ENCODE data around the gene PROSER1. TPM values are rescaled to one million over a fixed set of nuclear protein-coding genes. Genes with fewer than 3 reads are reported as not detected.

PROSER1 gene
- total RNA-seq, 1 experiment from 2014 or later: 58.5 TPM

DNA sequence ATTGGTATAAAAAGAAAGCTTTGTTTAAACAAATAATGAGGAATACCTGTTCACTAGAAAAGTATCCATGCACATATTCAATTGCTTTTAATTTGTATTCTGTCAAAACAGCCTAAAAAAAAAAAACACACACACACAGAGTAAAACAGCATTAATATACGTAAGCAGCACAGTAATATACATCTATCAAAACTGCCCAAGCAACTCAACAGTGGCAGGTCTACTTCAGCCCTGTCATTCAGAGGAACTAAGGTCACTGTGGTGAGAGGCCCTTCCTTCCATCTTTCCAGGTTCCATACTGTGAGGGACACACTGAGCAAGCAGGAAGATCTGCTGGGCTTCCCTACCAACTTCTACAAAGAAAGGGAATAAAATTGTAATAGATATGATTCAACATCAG, 3.8 kb downstream of the PROSER1 start:
- H3K4me3 ChIP-seq (ENCODE audit: low read depth, low read length, poor library complexity, severe bottlenecking): no peak overlapping the region
- TF ChIP-seq CTCF (conservative IDR thresholded peaks at IDR 0.05; ENCODE audit: low read depth, low read length): no peak
- TF ChIP-seq EZH2 (IDR thresholded peaks at IDR 0.05; ENCODE audit: borderline replicate concordance, low read depth, low read length, poor library complexity, severe bottlenecking): no peak
- H3K36me3 ChIP-seq (ENCODE audit: insufficient read depth, low read length, poor library complexity, severe bottlenecking): no peaks in the 10 kb centered on the region
- peaks cover 6% of the 10 kb centered on the region for H3K4me1 ChIP-seq (ENCODE audit: insufficient read depth, low read length, poor library complexity, severe bottlenecking)
- H3K9me3 ChIP-seq (ENCODE audit: low read depth, low read length, poor library complexity, severe bottlenecking): no peaks in the 10 kb centered on the region
- CTCF ChIA-PET: no interaction called here
- intact Hi-C loops (cut with micrococcal nuclease; ENCODE audit: unreplicated experiment): loop anchor here (10.0 kb wide), 1 partner anchor 369 kb away; no protein-coding TSS in a partner anchor
- H3K27me3 ChIP-seq (replicated peaks; ENCODE audit: insufficient read depth, low read depth, low read length, poor library complexity): no peaks in the 10 kb centered on the region
- no peak overlapping the region for H3K27ac ChIP-seq (ENCODE audit: low read depth, low read length, poor library complexity, severe bottlenecking)
- no TSS peak for BruUV-seq (replicated peaks)
- DNase-seq (ENCODE audit: low spot score): no peak
- POLR2A ChIA-PET (ENCODE audit: low non-redundant PET): no interaction called here

GRCh38 chr13:39032150-39032549, 5.7 kb downstream of the PROSER1 start:
- H3K9me3 ChIP-seq (ENCODE audit: low read depth, low read length, poor library complexity, severe bottlenecking): no peaks in the 10 kb centered on the region
- H3K27me3 ChIP-seq (replicated peaks; ENCODE audit: insufficient read depth, low read depth, low read length, poor library complexity): no peaks in the 10 kb centered on the region
- BruUV-seq (replicated peaks): no TSS peak
- H3K4me1 ChIP-seq (ENCODE audit: insufficient read depth, low read length, poor library complexity, severe bottlenecking): peaks cover 6% of the 10 kb centered on the region
- DNase-seq (ENCODE audit: low spot score): no peak
- H3K27ac ChIP-seq (ENCODE audit: low read depth, low read length, poor library complexity, severe bottlenecking): no peak overlapping the region
- TF ChIP-seq EZH2 (IDR thresholded peaks at IDR 0.05; ENCODE audit: borderline replicate concordance, low read depth, low read length, poor library complexity, severe bottlenecking) (no peak), CTCF (conservative IDR thresholded peaks at IDR 0.05; ENCODE audit: low read depth, low read length) (no peak)
- intact Hi-C loops (cut with micrococcal nuclease; ENCODE audit: unreplicated experiment): loop anchor here (10.0 kb wide), 1 partner anchor 367 kb away; no protein-coding TSS in a partner anchor
- CTCF ChIA-PET: no interaction called here
- POLR2A ChIA-PET (ENCODE audit: low non-redundant PET): no interaction called here
- H3K36me3 ChIP-seq (ENCODE audit: insufficient read depth, low read length, poor library complexity, severe bottlenecking): peaks cover 17% of the 10 kb centered on the region
- no peak overlapping the region for H3K4me3 ChIP-seq (ENCODE audit: low read depth, low read length, poor library complexity, severe bottlenecking)

DNA sequence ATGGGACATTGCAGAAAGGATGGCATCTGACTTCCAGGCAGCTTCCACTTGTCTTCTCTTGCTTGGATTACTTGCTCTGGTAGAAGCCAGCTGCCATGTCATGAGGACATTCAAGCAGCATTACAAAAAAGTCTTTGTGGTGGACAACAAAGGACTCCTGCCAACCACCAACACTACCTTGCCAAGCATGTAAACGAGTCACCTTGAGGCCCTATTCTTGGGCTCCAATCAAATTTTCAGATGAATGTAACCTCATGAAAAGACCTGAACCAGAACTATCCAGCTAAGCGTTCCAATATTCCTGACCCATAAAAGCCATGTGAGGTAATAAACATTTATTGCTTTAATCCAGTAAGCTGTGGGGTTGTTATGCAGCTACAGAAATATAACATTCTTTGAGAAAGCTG, 12.5 kb downstream of the PROSER1 start:
- ChIA-PET CTCF (no interaction called here), POLR2A (ENCODE audit: low non-redundant PET) (no interaction called here)
- intact Hi-C loops (cut with micrococcal nuclease; ENCODE audit: unreplicated experiment): no loop called here
- peaks cover 3% of the 10 kb centered on the region for H3K4me1 ChIP-seq (ENCODE audit: insufficient read depth, low read length, poor library complexity, severe bottlenecking)
- H3K4me3 ChIP-seq (ENCODE audit: low read depth, low read length, poor library complexity, severe bottlenecking): no peak overlapping the region
- DNase-seq (ENCODE audit: low spot score): no peak
- TF ChIP-seq CTCF (conservative IDR thresholded peaks at IDR 0.05; ENCODE audit: low read depth, low read length) (no peak), EZH2 (IDR thresholded peaks at IDR 0.05; ENCODE audit: borderline replicate concordance, low read depth, low read length, poor library complexity, severe bottlenecking) (no peak)
- no peaks in the 10 kb centered on the region for H3K9me3 ChIP-seq (ENCODE audit: low read depth, low read length, poor library complexity, severe bottlenecking)
- H3K36me3 ChIP-seq (ENCODE audit: insufficient read depth, low read length, poor library complexity, severe bottlenecking): peaks cover 53% of the 10 kb centered on the region
- H3K27me3 ChIP-seq (replicated peaks; ENCODE audit: insufficient read depth, low read depth, low read length, poor library complexity): no peaks in the 10 kb centered on the region
- no TSS peak for BruUV-seq (replicated peaks)
- no peak overlapping the region for H3K27ac ChIP-seq (ENCODE audit: low read depth, low read length, poor library complexity, severe bottlenecking)

Data from A673 (cell line).